IPS-18a (cell line): ENCODE measurements around the gene MMS19.
"Not testable (repeated sequence)": the region's sequence is repeated elsewhere in the genome, so short reads cannot be mapped to it uniquely, and the experiment has no call there.

Experiments used
- H3K27ac ChIP-seq: one replicate; pipeline ENCODE4 v1.5.1; 2013; ENCODE audit warnings: low read length
- H3K27me3 ChIP-seq: one replicate; pipeline ENCODE4 v1.6.1; 2013; ENCODE audit warnings: mild to moderate bottlenecking, low read length; ENCODE audit not compliant: control insufficient read depth, insufficient read depth
- H3K36me3 ChIP-seq: one replicate; pipeline ENCODE4 v1.6.1; 2013; ENCODE audit warnings: low read depth, low read length; ENCODE audit not compliant: control insufficient read depth
- H3K4me1 ChIP-seq: one replicate; pipeline ENCODE4 v1.6.1; 2013; ENCODE audit warnings: low read depth, low read length; ENCODE audit not compliant: control insufficient read depth
- H3K4me3 ChIP-seq: one replicate; pipeline ENCODE4 v1.5.1; 2013; ENCODE audit warnings: low read length
- H3K9ac ChIP-seq: one replicate; pipeline ENCODE4 v1.6.1; 2013; ENCODE audit warnings: mild to moderate bottlenecking, low read length, moderate library complexity
- H3K9me3 ChIP-seq: one replicate; pipeline ENCODE4 v1.6.1; 2013; ENCODE audit warnings: low read depth, low read length; ENCODE audit not compliant: control insufficient read depth

Gene MMS19

GRCh38 chr10:97537186-97537869 lies 39.1 kb upstream of the MMS19 start:
- H3K36me3 ChIP-seq: no peaks in the 10 kb centered on the region
- H3K27me3 ChIP-seq: no peaks in the 10 kb centered on the region
- H3K4me3 ChIP-seq: no peak overlapping the region
- no peaks in the 10 kb centered on the region for H3K9me3 ChIP-seq
- no peak overlapping the region for H3K9ac ChIP-seq
- peaks cover 23% of the 10 kb centered on the region for H3K4me1 ChIP-seq
- no peak overlapping the region for H3K27ac ChIP-seq

- Histone ChIP-seq H3K27ac (no peak overlapping the region), H3K27me3 (no peaks in the 10 kb centered on the region), H3K4me1 (peaks cover 12% of the 10 kb centered on the region), H3K4me3 (no peak overlapping the region), H3K9ac (no peak overlapping the region), H3K36me3 (no peaks in the 10 kb centered on the region), H3K9me3 (no peaks in the 10 kb centered on the region)
These were observed 36.6 kb upstream of the MMS19 start for GRCh38 chr10:97534746-97535367.

- H3K27me3 ChIP-seq: no peaks in the 10 kb centered on the region
- H3K9ac ChIP-seq: no peak overlapping the region
These were observed 35.7 kb upstream of the MMS19 start for GRCh38 chr10:97533888-97534287.

GRCh38 chr10:97532935-97533671 lies 34.9 kb upstream of the MMS19 start:
- Histone ChIP-seq H3K4me3 (no peak overlapping the region), H3K27me3 (no peaks in the 10 kb centered on the region), H3K4me1 (peaks cover 9% of the 10 kb centered on the region), H3K27ac (no peak overlapping the region), H3K36me3 (no peaks in the 10 kb centered on the region), H3K9me3 (no peaks in the 10 kb centered on the region), H3K9ac (peak overlapping the region; percentile 23)

More at GRCh38 chr10:97533888-97534287, 35.7 kb upstream of the MMS19 start:
- H3K4me3 ChIP-seq: no peak overlapping the region
- H3K9me3 ChIP-seq: no peaks in the 10 kb centered on the region
- peaks cover 9% of the 10 kb centered on the region for H3K4me1 ChIP-seq
- no peak overlapping the region for H3K27ac ChIP-seq
- H3K36me3 ChIP-seq: no peaks in the 10 kb centered on the region

GRCh38 chr10:97531401-97531986 lies 33.3 kb upstream of the MMS19 start:
- Histone ChIP-seq H3K4me3 (no peak overlapping the region), H3K27ac (no peak overlapping the region), H3K9ac (no peak overlapping the region)

DNA sequence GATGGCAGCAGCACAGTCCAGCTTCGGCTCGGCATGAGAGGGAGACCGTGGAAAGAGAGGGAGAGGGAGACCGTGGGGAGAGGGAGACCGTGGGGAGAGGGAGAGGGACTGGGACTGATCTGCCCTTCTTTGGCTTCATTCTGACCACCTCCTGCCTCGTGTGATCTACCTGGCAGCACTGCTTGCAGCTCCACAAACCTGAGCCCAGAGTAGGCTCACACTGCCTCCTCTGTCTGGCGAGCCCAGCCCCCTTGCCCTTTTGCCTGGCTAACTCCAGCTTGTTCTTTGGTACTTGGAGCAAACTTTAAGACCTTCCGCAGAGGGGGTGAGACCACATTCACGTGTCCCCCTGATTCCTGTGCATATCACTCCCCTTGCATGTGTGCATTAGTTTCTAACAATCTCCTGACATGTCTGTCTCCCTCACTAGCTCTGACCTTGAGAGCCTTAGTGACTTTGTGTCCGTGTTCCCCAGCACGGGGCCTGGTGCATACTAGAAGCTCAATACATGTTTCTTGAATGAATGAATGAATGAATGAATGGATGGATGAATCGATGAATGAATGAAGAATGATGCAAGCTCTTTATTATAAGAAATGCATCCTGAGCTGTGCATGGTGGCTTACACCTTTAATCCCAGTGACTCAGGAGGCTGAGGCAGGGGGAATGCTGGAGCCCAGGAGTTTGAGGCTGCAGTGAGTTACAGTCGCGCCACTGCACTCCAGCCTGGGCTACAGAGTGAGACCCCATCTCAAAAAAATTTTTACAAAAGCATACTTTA lies 31.7 kb upstream of the MMS19 start:
- H3K27me3 ChIP-seq: no peaks in the 10 kb centered on the region
- H3K9me3 ChIP-seq: no peaks in the 10 kb centered on the region
- H3K36me3 ChIP-seq: no peaks in the 10 kb centered on the region
- H3K4me3 ChIP-seq: no peak overlapping the region
- H3K27ac ChIP-seq: no peak overlapping the region
- peaks cover 9% of the 10 kb centered on the region for H3K4me1 ChIP-seq
- H3K9ac ChIP-seq: no peak overlapping the region

More at GRCh38 chr10:97531401-97531986, 33.3 kb upstream of the MMS19 start:
- Histone ChIP-seq H3K27me3 (no peaks in the 10 kb centered on the region), H3K36me3 (no peaks in the 10 kb centered on the region), H3K4me1 (peaks cover 9% of the 10 kb centered on the region), H3K9me3 (no peaks in the 10 kb centered on the region)

GRCh38 chr10:97528876-97529275 lies 30.7 kb upstream of the MMS19 start:
- H3K4me1 ChIP-seq, H3K27me3 ChIP-seq, H3K9me3 ChIP-seq, H3K27ac ChIP-seq, H3K36me3 ChIP-seq, H3K9ac ChIP-seq, H3K4me3 ChIP-seq: not testable (repeated sequence)

DNA sequence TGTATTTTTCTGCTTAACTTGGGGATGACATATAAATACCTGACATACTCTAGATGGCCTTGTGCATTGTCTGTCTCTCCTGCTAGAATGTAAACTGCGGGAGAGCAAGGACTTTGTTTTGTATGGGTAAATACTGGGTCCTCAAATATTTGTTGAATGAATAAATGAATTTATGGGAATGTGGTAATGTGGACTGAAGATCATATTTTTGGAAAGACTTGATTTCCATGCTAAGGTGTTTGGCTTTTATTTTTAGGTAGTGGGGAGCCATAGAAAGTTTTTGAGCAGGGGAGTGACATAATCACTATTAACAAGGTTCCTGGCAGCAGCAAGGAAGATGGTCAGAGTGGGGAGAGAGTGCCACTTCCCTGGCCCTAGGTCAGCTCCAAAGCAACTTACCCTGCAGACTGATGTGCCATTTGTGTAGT lies 27.5 kb upstream of the MMS19 start:
- Histone ChIP-seq H3K4me1 (peaks cover 6% of the 10 kb centered on the region), H3K4me3 (no peak overlapping the region), H3K9ac (no peak overlapping the region), H3K27me3 (no peaks in the 10 kb centered on the region), H3K36me3 (no peaks in the 10 kb centered on the region), H3K9me3 (no peaks in the 10 kb centered on the region), H3K27ac (no peak overlapping the region)

- Histone ChIP-seq H3K4me3 (no peak overlapping the region), H3K9me3 (no peaks in the 10 kb centered on the region), H3K9ac (no peak overlapping the region), H3K27me3 (no peaks in the 10 kb centered on the region), H3K27ac (no peak overlapping the region), H3K36me3 (no peaks in the 10 kb centered on the region), H3K4me1 (peaks cover 12% of the 10 kb centered on the region)
These were observed 26.9 kb upstream of the MMS19 start for GRCh38 chr10:97525086-97525485.

DNA sequence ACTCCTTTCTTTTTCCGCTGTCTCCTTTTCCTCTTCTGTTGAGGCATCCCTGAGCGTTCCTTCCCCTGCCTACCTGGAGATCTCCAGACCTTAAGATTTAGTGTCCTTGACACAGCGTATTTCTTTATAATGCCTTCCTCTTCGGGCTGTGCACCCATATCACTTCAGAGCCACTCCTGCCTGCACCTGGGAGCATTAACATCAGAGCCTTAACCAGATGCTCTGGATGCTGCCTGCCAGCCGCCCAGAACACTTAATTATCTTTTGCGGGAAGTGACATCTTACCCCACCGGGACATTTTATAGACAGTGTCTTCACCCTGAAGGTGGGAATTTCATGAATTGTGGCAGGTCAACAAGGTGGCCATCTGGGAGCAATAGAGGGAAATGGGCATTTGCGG lies 24.7 kb upstream of the MMS19 start:
- H3K27ac ChIP-seq: no peak overlapping the region
- no peak overlapping the region for H3K9ac ChIP-seq
- H3K36me3 ChIP-seq: no peaks in the 10 kb centered on the region
- no peaks in the 10 kb centered on the region for H3K27me3 ChIP-seq
- no peak overlapping the region for H3K4me3 ChIP-seq
- peaks cover 16% of the 10 kb centered on the region for H3K4me1 ChIP-seq
- no peaks in the 10 kb centered on the region for H3K9me3 ChIP-seq

DNA sequence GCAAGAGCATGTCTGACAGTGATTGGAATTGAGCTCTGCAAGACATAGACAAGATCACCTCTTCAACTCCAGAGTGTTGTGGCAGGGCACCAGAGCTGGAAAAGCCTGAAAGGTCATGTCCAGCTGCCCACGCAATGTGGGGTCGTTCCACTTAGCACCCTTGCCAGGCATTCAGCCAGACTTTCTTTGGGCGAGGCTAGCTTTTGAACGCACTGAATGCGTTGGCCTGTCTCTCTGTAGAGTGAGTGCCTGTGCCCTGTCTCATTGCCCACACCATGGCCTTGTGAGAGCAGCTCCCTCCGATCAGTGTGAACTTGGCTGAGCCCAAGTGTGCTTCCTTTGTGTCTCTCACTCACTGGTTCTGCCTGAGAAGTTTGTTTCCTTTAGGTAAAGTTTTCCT lies 23.8 kb upstream of the MMS19 start:
- Histone ChIP-seq H3K27ac (no peak overlapping the region), H3K9ac (no peak overlapping the region), H3K4me3 (no peak overlapping the region), H3K9me3 (no peaks in the 10 kb centered on the region), H3K4me1 (peaks cover 16% of the 10 kb centered on the region), H3K27me3 (no peaks in the 10 kb centered on the region), H3K36me3 (no peaks in the 10 kb centered on the region)
